KG1 (cell line): ENCODE measurements around the gene EXOC6.
"Not testable (repeated sequence)": the region's sequence is repeated elsewhere in the genome, so short reads cannot be mapped to it uniquely, and the experiment has no call there.

ENCODE experiments used
- DNase-seq: peaks from one replicate; lab custom pipeline; 2025; lab: John Stamatoyannopoulos, UW

EXOC6 gene

DNA sequence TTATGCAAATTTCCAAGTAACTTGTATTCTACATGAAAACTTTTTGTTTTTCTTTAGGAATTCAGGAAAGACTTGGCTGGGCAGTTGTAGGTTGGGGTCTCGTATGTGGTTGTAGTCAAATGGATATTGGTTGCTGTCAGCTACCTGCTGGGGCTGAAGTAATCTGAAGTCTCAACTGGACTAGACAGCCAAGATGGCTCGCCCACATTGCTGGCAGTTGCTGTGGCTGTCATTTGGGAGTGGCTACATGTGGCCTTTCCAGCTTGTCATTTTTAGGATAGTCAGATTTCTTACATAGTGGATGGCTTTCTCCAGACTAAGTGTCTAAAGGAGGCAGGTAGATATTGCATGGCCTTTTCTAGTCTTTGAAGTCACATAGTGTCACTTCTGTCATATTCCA lies 32.6 kb downstream of the EXOC6 start:
- DNase-seq = no peak

DNA sequence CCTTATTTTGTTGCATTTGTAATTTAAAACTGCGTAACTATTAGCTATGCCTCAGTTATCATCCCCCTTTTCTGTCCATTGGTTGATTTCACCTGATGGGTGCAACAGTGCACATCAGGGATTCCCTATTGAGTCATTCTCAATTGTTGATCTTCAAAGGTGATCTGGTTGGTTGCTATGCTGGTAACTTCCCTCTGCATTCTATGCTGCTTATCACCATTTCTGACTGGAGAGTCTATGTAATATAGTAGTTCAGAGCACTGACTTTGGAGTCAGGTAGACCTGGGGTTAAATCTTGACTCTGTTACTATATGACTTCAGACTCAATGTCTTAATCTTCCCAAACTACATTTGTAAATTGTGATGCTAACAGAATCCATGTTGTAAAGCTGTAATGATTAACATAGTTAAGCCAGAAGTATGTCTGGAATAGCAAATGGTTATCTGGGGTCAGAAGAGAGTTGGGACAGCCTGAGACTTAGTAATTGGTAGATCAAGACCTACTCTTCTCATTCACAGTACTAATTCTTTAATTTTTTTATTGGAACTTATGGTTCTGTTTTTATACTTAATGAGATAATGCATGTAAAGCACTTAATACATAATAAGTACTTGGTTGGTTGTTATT lies 38.1 kb downstream of the EXOC6 start:
- no peak for DNase-seq

DNA sequence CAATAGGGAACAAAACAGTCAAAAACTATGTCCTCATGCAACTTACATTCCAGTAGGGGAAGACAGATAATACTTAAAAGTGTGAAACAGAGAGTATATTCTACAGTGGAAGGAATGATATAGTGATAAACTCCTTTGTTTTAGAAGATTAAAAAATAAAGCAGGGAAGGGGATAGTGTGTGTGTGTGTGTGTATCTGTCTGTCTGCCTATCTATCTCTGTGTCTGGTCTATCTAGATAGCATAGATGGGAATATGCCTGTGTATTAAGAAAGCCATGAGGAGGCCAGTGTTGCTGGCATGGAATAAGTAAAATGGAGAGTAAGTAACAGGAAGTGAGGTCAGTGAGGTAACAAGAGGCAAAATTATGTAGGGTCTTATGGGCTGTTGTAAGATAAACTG lies 42.2 kb downstream of the EXOC6 start:
- DNase-seq = no peak

DNA sequence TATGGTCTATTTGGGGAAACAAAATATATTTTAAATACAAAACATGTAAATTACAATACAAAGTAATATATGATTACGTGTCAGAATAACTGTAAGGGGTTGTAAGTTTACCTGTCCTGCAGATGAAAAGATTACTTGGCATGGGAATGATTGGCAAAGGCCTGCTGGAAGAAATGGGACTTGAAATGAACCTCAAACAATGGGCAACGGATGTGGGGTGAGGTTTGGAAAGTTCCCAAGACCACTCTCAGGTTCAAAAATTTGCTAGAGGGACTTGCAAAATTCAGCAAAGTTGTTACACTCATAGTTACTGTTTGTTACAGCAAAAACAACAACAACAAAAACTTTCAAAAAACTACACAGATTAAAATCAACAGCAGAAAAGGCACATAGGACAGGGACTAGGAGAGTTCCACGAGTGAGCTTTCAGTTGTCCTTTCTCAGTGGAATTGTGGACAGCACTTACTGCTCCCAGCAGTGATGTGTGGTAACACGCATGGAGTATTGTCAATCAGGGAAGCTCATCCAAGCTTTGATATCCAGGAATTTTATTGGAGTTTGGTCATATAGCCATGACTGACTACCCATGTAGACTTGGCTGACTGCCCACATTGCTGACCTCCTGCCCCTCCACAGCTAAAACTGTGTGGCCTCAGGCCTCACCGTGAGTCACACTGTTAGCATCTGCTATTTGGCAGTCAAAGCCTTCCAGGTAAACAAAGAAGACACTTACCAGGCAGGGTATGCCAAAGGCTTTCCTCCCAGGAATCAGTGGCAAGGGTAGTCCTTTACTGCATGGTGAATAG lies 43.8 kb downstream of the EXOC6 start:
- no peak for DNase-seq

DNA sequence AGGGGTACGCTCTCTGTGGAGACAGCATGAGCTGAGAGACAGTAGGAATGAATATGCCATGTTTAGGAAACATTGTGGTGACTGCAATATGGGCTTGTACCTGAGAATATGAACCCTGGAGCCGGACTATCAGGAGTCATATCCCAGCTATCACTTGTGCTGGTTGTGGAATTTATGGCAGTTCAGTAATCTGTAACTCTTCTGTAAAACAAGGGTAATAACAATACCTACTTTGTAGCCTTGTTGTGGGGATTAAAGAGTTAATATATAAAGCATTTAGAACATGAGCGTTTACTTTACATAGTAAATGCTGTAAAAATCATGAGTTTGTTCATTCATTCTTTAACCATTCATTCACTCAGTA lies 44.4 kb downstream of the EXOC6 start:
- no peak for DNase-seq

DNA sequence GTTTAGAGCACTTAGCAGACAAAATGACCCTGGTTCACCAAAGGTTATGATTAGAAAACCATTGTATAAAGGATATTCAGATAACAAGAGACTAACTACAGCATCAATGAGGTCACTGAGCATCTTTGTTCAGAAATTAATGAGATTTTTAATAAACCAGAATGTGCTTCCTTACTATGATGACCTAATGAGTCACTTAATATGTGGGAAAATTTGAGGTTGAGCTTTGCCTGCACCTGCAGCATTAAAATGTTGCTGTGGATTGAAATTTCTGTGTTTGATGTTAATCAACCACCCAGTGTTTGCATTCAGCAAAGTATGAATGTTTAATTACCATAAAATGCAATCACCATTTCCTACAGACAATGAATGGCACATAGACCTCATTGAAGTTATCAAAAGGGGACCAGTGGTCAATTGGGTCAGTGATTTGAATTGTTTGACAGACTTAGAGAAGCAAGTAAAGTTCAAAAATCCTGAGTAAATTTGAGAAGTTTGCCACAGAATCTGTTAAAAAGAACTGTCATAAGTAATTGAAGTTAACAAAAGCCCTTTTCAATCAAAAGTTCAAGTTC lies 45.8 kb downstream of the EXOC6 start:
- DNase-seq = no peak

DNA sequence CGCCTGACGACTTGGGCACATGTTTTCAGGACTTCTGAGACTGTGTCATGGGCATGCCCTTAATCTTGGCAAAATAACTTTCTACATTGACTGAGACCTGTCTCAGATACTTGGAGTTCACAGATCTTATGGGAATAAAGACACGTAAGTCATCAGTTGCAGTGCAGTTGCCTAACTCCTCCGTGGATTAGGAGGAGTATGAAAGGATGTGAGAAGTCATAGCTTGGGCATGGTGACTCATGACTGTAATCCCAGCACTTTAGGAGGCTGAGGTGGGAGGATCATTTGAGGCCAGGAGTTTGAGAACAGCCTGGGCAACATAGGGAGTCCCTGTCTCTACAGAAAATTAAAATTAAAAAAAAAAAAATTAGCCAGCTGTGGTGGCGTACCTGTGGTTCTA lies 49.6 kb downstream of the EXOC6 start:
- no peak for DNase-seq

DNA sequence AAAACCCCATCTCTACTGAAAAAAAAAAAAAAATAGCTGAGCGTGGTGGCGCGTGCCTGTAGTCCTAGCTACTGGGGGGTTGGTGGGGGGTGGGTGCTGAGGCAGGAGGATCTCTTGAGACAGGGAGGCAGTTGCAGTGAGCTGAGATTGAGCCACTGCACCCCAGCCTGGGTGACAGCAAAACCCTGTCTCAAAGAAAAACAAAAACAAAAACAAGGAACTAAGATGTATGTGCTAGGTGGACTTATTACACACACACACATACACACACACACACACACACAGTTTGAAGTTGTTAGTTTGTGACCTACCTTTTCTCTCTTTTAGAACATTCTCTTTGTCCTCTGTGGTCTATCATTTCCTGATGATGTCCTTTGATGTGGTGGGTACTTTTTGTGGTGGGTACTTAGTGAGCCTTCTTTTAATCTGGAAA lies 53.5 kb downstream of the EXOC6 start:
- no peak for DNase-seq

DNA sequence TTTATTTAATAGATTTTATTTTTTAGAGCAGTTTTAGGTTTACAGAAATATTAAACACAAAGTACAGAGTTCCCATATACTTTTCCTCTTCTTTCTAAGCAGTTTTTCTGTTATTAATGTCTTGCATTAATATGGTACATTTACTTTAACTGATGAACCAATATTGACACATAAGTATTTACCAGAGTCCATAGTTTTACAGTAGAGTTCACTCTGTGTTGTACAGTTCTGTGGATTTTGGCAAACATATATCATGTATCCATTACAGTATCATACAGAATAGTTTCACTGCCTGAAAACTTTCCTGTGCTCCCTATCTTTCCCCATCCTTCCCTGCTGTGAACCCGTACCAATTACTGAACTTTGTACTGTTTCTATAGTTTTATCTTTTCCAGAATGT lies 55.3 kb downstream of the EXOC6 start:
- DNase-seq = no peak

DNA sequence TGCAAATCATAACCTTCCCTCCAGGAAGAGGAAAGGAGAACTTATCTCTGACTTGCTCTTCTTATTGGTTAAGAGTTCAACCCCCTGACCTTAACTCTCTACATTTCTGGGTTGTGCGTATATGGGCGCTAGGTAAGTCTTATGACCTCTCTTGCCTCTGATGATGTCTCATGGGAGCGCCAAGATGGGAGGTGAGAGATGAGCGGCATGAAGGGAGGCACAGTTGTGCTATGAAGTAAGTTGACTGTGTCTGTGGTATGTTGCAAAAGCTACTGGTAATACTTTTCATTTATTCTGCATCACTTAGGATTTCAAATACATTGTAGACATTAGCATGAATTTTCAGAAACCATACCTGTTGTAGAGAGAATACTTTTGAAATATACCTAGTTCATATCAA lies 59.0 kb downstream of the EXOC6 start:
- DNase-seq = no peak

DNA sequence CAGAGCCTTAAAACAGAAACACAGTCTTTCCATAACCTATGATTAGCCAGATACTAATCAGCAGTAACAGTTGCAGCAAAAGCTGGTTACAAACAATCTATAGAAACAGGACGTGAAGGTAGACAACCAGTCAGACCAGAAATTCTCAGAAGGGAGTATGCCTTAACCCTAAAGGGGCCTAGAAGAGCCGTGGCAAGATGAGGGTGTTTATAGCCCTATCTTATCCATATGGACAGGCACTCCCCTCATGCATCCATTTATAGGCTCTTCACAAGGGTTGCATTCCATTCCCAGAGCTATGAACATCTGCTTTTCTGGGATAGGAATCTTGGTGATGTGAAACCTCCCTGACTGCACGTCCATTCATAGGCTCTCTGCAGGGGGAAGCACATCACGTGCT lies 64.3 kb downstream of the EXOC6 start:
- not testable (repeated sequence) for DNase-seq

DNA sequence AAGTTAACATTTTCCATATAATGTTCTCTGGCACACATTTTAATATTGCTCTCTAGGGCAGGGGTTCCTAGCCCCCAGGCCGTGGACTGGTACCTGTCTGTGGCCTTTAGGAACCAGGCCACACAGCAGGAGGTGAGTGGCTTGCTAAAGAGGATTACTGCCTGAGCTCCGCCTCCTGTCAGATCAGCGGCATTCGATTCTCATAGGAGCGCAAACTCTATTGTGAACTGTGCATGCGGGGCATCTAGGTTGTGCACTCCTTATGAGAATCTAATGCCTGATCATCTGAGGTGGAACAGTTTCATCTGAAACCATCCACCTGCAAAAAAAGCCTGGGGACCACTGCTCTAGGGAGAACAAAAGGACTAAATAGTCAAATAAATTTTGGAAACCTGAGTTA lies 65.7 kb downstream of the EXOC6 start:
- DNase-seq = no peak

DNA sequence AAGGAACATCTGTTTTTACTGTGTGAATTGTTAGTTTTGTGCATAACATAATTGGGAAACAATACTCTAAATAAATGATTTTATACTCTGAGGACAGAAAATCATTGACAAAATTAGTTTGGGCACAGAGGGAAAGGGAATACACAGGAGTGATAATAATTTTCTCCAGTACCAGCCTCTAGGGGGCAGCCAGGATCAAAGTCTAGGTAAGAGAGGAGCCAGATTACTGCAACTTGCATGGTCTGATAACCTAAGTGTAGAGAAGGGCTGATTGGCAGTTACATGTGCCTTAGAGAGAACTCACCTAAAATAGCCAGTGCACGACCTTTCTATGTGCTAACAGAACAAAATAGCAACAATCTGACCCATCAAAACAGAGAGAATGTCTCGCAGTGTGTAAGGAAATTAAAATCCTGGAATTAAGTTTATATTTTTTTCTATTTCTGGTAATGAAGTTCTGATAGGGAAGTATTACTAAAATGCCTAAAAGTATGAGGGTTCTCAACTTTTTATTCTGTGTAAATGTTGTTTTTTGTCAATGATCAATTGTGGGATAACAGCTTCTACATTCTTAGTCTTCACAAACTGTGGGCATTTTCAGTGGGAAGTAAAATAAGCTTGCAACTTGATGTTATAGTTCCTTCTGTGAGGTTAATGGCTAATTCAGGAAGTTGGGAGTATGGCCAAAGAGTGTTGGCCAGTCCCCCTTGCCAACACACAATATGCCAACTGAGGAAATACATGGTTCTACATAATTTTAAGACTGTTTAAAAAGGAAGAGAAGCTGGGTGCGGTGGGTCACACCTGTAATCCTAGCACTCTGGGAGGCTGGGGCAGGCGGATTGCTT lies 66.4 kb downstream of the EXOC6 start:
- DNase-seq = no peak

DNA sequence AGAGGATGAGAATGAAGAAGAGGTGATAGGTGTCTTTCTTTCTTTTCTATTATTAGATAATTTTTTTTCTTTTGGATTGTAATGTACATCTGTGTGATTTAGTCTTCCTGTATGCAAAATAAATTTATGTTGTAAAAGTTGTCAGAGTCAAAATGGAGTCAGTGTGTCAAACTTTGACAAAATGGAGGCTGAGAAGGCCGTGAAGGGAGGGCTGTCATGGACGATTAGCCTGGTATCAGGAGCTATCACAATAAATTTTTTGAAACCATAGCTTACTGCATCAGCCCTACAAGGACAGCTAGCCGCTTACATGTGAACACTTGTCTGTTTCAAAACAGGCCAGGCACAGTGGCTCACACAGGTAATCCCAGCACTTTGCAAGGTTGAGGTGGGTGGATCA lies 67.6 kb downstream of the EXOC6 start:
- no peak for DNase-seq

DNA sequence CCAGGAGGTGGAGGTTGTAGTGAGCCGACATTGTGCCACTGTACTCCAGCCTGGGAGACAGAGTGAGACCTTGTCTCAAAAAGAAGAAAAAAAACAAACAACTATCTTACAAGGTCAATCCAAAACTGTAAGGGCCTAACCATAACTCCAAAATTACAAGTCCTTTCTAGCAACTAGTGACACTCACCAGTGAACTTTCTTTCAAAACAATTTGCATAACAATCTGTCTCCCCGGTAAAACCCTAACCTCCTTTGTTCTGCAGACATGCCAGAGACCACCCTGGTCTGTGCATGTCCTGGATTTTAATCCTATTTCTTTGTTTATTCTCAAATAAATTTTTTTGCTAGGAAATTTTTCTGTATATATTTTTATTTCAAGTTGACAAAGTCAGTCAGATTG lies 68.1 kb downstream of the EXOC6 start:
- DNase-seq = no peak

DNA sequence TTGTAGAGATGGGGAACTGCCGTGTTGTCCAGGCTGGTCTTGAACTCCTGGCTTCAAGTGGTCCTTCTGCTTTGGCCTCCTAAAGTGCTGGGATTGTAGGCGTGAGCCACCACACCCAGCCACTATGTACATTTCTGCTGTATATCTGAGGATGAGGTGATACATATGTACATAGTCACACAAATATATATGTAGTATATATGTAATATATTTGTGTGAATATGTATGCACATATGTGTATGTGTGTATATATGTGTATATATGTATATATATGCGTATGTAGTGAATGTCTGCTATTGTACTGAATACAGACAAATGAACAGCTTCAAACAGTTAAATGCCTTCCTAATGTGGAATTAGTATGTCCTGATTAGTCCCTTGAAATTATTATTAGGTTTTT lies 70.3 kb downstream of the EXOC6 start:
- no peak for DNase-seq

DNA sequence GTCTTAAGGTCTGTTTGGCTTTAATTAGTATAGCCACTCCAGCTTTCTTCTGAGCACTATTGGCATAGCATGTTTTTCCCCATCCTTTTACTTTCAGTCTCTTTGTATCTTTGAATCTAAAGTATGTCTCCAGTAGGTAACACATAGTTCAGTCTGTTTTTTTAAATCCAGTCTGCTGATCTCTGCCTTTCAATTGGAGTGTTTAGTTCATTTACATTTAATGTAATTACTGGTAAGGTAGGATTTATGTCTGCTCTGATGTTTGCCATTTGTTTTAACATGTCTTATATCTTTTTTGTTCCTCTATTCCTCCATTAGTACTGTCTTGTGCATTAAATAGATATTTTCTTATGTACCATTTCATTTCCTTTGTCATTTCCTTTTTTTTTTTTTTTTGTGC lies 72.5 kb downstream of the EXOC6 start:
- DNase-seq = no peak

DNA sequence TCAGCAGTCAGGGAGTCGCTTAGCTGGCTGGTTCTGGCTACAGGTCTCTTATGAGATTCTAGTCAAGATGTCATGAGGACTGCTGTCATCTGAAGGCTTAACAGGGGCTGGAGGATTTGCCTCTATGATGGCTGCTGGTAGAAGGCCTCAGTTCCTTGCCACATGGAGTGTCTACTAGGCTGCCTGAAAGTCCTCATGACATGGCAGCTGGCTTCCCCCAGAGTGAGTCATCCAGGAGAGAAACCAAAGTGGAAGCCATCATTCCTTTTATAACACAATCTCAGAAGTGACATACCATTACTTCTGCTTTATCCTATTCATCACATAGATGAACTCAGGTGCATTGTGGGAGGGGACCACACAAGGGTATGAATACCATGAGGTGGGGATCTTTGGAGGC lies 75.1 kb downstream of the EXOC6 start:
- DNase-seq = no peak

DNA sequence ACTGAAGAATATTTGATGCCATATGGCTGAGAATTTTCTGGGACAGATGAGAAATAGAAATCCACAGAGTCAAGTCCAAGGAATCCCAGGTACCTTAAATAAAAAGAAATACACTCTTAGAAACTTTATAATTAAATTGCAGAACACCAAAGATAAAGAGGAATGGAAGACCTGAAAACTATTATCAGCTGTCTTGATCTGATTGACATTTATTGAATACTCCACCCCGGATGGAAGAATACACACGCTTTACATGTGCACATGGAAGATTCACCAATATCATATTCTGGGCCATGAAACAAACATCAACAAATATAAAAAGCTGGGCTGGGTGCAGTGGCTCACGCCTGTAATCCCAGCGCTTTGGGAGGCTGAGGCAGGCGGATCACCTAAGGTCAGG lies 81.6 kb downstream of the EXOC6 start:
- DNase-seq = no peak

DNA sequence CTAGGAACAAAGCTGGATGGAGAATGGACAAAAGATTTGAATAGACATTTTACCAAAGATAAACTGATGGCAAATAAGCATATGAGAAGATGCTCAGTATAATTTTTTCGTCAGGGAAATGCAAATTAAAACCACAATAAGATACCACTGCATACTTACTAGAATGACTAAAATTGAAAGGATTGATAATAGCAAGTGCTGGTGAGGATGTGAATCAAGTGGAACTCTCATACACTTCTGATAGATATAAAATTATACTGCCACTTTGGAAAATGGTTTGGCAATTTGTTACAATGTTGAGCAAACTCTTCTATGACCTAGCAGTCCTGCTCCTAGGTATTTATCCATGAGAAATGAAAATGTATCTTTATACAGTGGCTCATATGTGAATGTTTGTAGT lies 83.3 kb downstream of the EXOC6 start:
- no peak for DNase-seq

DNA sequence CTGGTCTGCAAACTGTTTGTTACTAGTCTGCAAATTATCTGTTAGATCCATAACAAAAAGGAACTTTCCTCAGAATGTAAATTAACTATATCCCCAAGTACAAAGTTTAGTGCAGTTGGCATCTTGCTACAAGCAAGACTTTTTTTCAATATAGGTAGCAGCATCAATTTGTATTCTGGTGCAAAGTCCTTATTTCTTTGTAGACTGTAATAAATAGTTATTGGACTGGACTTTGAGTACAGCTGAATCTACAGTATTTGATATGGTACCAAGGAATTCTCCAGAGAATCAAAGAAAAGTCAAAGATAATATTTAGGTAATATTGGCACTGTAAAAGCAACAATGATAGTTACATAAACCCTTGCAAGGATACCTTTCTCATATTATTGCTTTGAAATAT lies 89.6 kb downstream of the EXOC6 start:
- no peak for DNase-seq

DNA sequence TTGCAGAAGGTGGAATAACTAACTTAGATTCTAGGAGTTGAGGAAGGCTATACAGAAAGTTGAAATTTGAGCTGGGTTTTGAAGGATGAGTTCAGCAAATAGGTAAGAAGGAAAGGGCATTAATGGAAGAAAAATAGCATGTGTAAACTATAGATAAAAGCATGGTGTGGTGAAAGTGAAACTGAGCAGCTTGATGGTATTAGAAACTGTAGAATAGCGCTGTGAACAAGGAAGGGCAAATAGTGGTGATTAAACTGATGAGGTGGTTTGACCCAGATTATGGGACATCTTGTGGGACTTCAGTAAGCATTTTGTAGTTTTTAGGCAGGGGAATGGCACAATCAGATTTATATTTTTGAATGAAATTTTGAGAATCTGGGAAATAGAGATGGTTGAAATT lies 90.5 kb downstream of the EXOC6 start:
- DNase-seq = no peak

DNA sequence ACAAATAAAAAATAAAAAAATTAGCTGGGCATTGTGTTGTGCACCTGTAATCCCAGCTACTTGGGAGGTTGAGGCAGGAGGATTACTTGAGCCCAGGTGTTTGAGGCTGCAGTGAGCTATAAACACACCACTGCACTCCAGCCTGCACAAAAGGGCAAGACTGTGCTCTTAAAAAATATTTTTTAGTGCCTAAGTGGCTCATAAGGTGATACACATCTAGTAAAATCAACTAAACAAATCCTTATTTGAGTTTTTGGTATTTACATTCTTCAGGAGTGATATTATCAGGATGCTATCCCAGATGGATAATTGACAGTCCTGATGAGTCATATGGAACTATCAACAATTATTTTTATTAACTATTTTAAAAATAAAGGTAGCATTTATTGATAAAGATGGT lies 93.9 kb downstream of the EXOC6 start:
- no peak for DNase-seq
